Subcutaneous abdominal adipose tissue (tissue), 5 donors: ENCODE data around the gene TUBB8.
"Not testable (repeated sequence)": the region's sequence is repeated elsewhere in the genome, so short reads cannot be mapped to it uniquely, and the experiment has no call there.

ENCODE experiments used
- H3K27ac ChIP-seq: one replicate; pipeline ENCODE4 v1.7.0; 2013; ENCODE audit warnings: low read depth, mild to moderate bottlenecking, inconsistent platforms, low read length, moderate library complexity
- H3K27me3 ChIP-seq, 5 donors: one replicate each; pipeline ENCODE4 v1.7.0; 2013; ENCODE audit warnings: low read length in 5 of 5, inconsistent platforms in 1 of 5; ENCODE audit not compliant: control insufficient read depth in 5 of 5, insufficient read depth in 4 of 5
- H3K36me3 ChIP-seq, 5 donors: one replicate each; pipeline ENCODE4 v1.7.0; 2013; ENCODE audit warnings: low read length in 5 of 5; ENCODE audit not compliant: control insufficient read depth in 5 of 5, insufficient read depth in 5 of 5
- H3K4me1 ChIP-seq, 5 donors: one replicate each; pipeline ENCODE4 v1.7.0; 2013; ENCODE audit warnings: low read length in 5 of 5, mild to moderate bottlenecking in 3 of 5, moderate library complexity in 1 of 5; ENCODE audit not compliant: control insufficient read depth in 5 of 5, insufficient read depth in 5 of 5
- H3K4me3 ChIP-seq, 5 donors: one replicate each; pipeline ENCODE4 v1.7.0; 2013; ENCODE audit warnings: low read length in 5 of 5, low read depth in 1 of 5
- H3K9ac ChIP-seq, 5 donors: one replicate each; pipeline ENCODE4 v1.7.0; 2013; ENCODE audit warnings: low read length in 5 of 5, mild to moderate bottlenecking in 4 of 5, moderate library complexity in 3 of 5
- H3K9me3 ChIP-seq, 5 donors: one replicate each; pipeline ENCODE4 v1.7.0; 2013; ENCODE audit warnings: low read length in 5 of 5; ENCODE audit not compliant: control insufficient read depth in 5 of 5
- donor health status: healthy.
- donor health status: healthy.
- donor health status: healthy.
- donor health status: healthy.
- donor health status: healthy.

TUBB8 gene

GRCh38 chr10:68156-68555 is 19.1 kb upstream of the TUBB8 start:
- not testable (repeated sequence) for H3K36me3 ChIP-seq, H3K4me3 ChIP-seq, H3K27ac ChIP-seq, H3K27me3 ChIP-seq, H3K9me3 ChIP-seq, H3K4me1 ChIP-seq, H3K9ac ChIP-seq

- not testable (repeated sequence) for H3K9me3 ChIP-seq, H3K36me3 ChIP-seq, H3K4me1 ChIP-seq, H3K4me3 ChIP-seq, H3K27me3 ChIP-seq, H3K27ac ChIP-seq, H3K9ac ChIP-seq
Observed at GRCh38 chr10:49926-50325, 830 bp upstream of the TUBB8 start.

GRCh38 chr10:47864-48263 is 1.2 kb downstream of the TUBB8 start:
- H3K27me3 ChIP-seq, H3K9me3 ChIP-seq, H3K27ac ChIP-seq, H3K4me3 ChIP-seq, H3K4me1 ChIP-seq, H3K9ac ChIP-seq, H3K36me3 ChIP-seq: not testable (repeated sequence)

GRCh38 chr10:13315-13635 is 35.8 kb downstream of the TUBB8 start:
- H3K27ac ChIP-seq, H3K4me1 ChIP-seq, H3K9me3 ChIP-seq, H3K4me3 ChIP-seq, H3K36me3 ChIP-seq, H3K27me3 ChIP-seq, H3K9ac ChIP-seq: not testable (repeated sequence)

GRCh38 chr10:12444-13314 is 36.4 kb downstream of the TUBB8 start:
- not testable (repeated sequence) for H3K4me3 ChIP-seq, H3K27me3 ChIP-seq, H3K9ac ChIP-seq, H3K27ac ChIP-seq, H3K4me1 ChIP-seq, H3K9me3 ChIP-seq, H3K36me3 ChIP-seq

GRCh38 chr10:11260-11659 is 37.8 kb downstream of the TUBB8 start:
- not testable (repeated sequence) for H3K9me3 ChIP-seq, H3K9ac ChIP-seq, H3K36me3 ChIP-seq, H3K4me3 ChIP-seq, H3K27ac ChIP-seq, H3K27me3 ChIP-seq, H3K4me1 ChIP-seq

GRCh38 chr10:10261-10971 is 38.7 kb downstream of the TUBB8 start:
- not testable (repeated sequence) for H3K27ac ChIP-seq, H3K27me3 ChIP-seq, H3K4me1 ChIP-seq, H3K4me3 ChIP-seq, H3K9me3 ChIP-seq, H3K36me3 ChIP-seq, H3K9ac ChIP-seq
